Prostate gland (tissue), 2 donors: ENCODE results near the gene USP24. TPM values are rescaled to one million over a fixed set of nuclear protein-coding genes. Genes with fewer than 3 reads are reported as not detected.

Experiments used
- DNase-seq: peaks from one replicate; pipeline ENCODE4 v3.0.0-alpha.2; 2019; ENCODE audit warnings: low spot score
- H3K27ac ChIP-seq, 2 donors: fragments of 200-600 bp; sonication (generic); 2 replicates each; pipeline ENCODE4 v1.5.1; 2017 to 2019
- H3K27me3 ChIP-seq: fragments of 200-600 bp; sonication (generic); replicated peaks from 2 replicates; pipeline ENCODE4 v1.5.1; 2019; ENCODE audit not compliant: insufficient read depth
- H3K36me3 ChIP-seq, 2 donors: fragments of 200-600 bp; sonication (generic); 1 replicate in 1 of 2; 2 replicates in 1 of 2; pipeline versions ENCODE4 v1.5.1 to v1.8.1; 2017 to 2019
- H3K4me1 ChIP-seq: fragments of 200-600 bp; sonication (generic); replicated peaks from 2 replicates; pipeline ENCODE4 v1.5.1; 2019
- H3K4me3 ChIP-seq, 2 donors: fragments of 200-600 bp; sonication (generic); 2 replicates each; pipeline ENCODE4 v1.5.1; 2017 to 2019
- H3K9me3 ChIP-seq: fragments of 200-600 bp; sonication (generic); 2 replicates; pipeline ENCODE4 v1.5.1; 2017
- CTCF ChIP-seq, 4 experiments: fragments of 200-600 bp in 2 of 4; fragments of 450-650 bp in 2 of 4; sonication (generic) in 2 of 4; IDR thresholded peaks; 1 replicate in 3 of 4; 2 replicates in 1 of 4; pipeline ENCODE4 v1.5.1; 2016 to 2019; ENCODE audit warnings: antibody characterized with exemption in 4 of 4, mild to moderate bottlenecking in 2 of 4, moderate library complexity in 2 of 4
- POLR2A ChIP-seq: fragments of 450-650 bp; IDR thresholded peaks from one replicate; pipeline ENCODE4 v1.6.1; 2016; ENCODE audit warnings: antibody characterized with exemption, mild to moderate bottlenecking
- POLR2AphosphoS5 ChIP-seq: sonication (generic); formaldehyde crosslinking; IDR thresholded peaks from one replicate; pipeline ENCODE4 v1.6.1; 2017; ENCODE audit warnings: antibody characterized with exemption
- WGBS: methylation state at CpG from one replicate; pipeline ENCODE4 v1.1.5; 2018; 5-methylcytosine and 5-hydroxymethylcytosine counted together
- intact Hi-C: fragments of 100-400 bp; cut with DNase I; formaldehyde crosslinking; loops from one replicate; pipeline ENCODE4 v1.14.2; 2022
- total RNA-seq, 2 donors: library from RNA; depleted of rRNA; stranded (reverse); fragments of >200 nt; gene quantifications; one replicate each; pipeline ENCODE4 v1.1.0, GENCODE V29; 2016

The USP24 gene
- total RNA-seq, 2 donors from 2014 or later: 29.7 to 44.6 TPM

- Histone ChIP-seq H3K27ac (no peak overlapping the region), H3K9me3 (no peaks in the 10 kb centered on the region), H3K4me1 (no peaks in the 10 kb centered on the region), H3K36me3 (peaks cover 0 to 3% of the 10 kb centered on the region in 2 donors), H3K27me3 (no peaks in the 10 kb centered on the region), H3K4me3 (no peak overlapping the region)
- DNase-seq: no peak
- 93% methylated on average over 2 of the region's 2 CpGs for WGBS
- intact Hi-C loops: no loop called here
- TF ChIP-seq POLR2AphosphoS5: no peak
- no peak for TF ChIP-seq CTCF (IDR thresholded peaks at IDR 0.05)
- no peak for TF ChIP-seq POLR2A
Measured at GRCh38 chr1:55138823-55139222, 76.3 kb downstream of the USP24 start.

- no peak for DNase-seq
- Histone ChIP-seq H3K27me3 (no peaks in the 10 kb centered on the region), H3K36me3 (peaks cover 0 to 3% of the 10 kb centered on the region in 2 donors), H3K9me3 (no peaks in the 10 kb centered on the region), H3K4me3 (no peak overlapping the region), H3K4me1 (no peaks in the 10 kb centered on the region), H3K27ac (no peak overlapping the region)
- TF ChIP-seq CTCF (IDR thresholded peaks at IDR 0.05) (no peak), POLR2A (no peak), POLR2AphosphoS5 (no peak)
- intact Hi-C loops: no loop called here
- 81% methylated on average over 7 of the region's 7 CpGs for WGBS
Measured at GRCh38 chr1:55134152-55134808, 80.9 kb downstream of the USP24 start.

GRCh38 chr1:55131801-55132200, 83.4 kb downstream of the USP24 start:
- intact Hi-C loops: no loop called here
- no peak for DNase-seq
- H3K4me1 ChIP-seq: no peaks in the 10 kb centered on the region
- peaks cover 0 to 3% of the 10 kb centered on the region in 2 donors for H3K36me3 ChIP-seq
- no peak overlapping the region for H3K27ac ChIP-seq
- WGBS: 78% methylated on average over 2 of the region's 2 CpGs
- no peaks in the 10 kb centered on the region for H3K27me3 ChIP-seq
- TF ChIP-seq POLR2A (no peak), POLR2AphosphoS5 (no peak), CTCF (IDR thresholded peaks at IDR 0.05) (no peak)
- H3K9me3 ChIP-seq: no peaks in the 10 kb centered on the region
- no peak overlapping the region for H3K4me3 ChIP-seq

GRCh38 chr1:55131218-55131617, 83.9 kb downstream of the USP24 start:
- DNase-seq: no peak
- no peak for TF ChIP-seq POLR2AphosphoS5
- no peak for TF ChIP-seq CTCF (IDR thresholded peaks at IDR 0.05)
- no peak for TF ChIP-seq POLR2A
- WGBS: 85% methylated on average over 2 of the region's 2 CpGs
- H3K27ac ChIP-seq: no peak overlapping the region
- H3K27me3 ChIP-seq: no peaks in the 10 kb centered on the region
- no peaks in the 10 kb centered on the region for H3K4me1 ChIP-seq
- no peak overlapping the region for H3K4me3 ChIP-seq
- intact Hi-C loops: no loop called here
- H3K36me3 ChIP-seq: peaks cover 0 to 3% of the 10 kb centered on the region in 2 donors
- H3K9me3 ChIP-seq: no peaks in the 10 kb centered on the region

GRCh38 chr1:55129194-55129728, 85.9 kb downstream of the USP24 start:
- intact Hi-C loops: no loop called here
- Histone ChIP-seq H3K27ac (no peak overlapping the region), H3K4me1 (no peaks in the 10 kb centered on the region), H3K27me3 (no peaks in the 10 kb centered on the region), H3K9me3 (no peaks in the 10 kb centered on the region), H3K4me3 (no peak overlapping the region), H3K36me3 (no peaks in the 10 kb centered on the region)
- 68% methylated on average over 4 of the region's 4 CpGs for WGBS
- TF ChIP-seq CTCF (IDR thresholded peaks at IDR 0.05) (no peak), POLR2A (no peak), POLR2AphosphoS5 (no peak)
- DNase-seq: no peak
